ENCODE data around the gene BRSK2.
"Not testable (repeated sequence)": the region's sequence is repeated elsewhere in the genome, so short reads cannot be mapped to it uniquely, and the experiment has no call there.

Gene BRSK2

DNA sequence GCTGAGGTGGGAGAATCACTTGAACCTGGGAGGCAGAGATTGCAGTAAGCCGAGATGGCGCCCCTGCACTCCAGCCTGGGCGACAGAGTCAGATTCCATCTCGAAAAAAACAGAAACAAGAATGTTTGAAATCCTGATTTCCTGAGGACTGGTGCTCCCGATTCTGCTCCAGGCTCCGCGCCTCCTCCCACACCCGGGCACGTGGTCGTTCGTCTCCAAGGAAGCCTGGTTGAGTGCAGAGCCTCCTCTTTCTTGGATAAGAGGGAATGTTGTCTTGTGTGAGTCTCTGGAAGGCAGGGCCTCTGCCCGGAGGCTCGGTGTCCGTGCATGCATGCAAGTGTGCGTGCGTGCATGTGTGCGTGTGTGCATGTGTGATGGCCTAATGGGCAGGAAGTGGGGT is 30.1 kb downstream of the BRSK2 start:
- TF ChIP-seq, protein P1, sequence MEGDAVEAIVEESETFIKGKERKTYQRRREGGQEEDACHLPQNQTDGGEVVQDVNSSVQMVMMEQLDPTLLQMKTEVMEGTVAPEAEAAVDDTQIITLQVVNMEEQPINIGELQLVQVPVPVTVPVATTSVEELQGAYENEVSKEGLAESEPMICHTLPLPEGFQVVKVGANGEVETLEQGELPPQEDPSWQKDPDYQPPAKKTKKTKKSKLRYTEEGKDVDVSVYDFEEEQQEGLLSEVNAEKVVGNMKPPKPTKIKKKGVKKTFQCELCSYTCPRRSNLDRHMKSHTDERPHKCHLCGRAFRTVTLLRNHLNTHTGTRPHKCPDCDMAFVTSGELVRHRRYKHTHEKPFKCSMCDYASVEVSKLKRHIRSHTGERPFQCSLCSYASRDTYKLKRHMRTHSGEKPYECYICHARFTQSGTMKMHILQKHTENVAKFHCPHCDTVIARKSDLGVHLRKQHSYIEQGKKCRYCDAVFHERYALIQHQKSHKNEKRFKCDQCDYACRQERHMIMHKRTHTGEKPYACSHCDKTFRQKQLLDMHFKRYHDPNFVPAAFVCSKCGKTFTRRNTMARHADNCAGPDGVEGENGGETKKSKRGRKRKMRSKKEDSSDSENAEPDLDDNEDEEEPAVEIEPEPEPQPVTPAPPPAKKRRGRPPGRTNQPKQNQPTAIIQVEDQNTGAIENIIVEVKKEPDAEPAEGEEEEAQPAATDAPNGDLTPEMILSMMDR (IDR thresholded peaks at IDR 0.05; ENCODE audit: low read depth, low read length) = no peak
- no peak for DNase-seq (ENCODE audit: low read depth, low spot score)
- in situ Hi-C loops (cut with HindIII; ENCODE audit: low sequenced_read_pairs) = no loop called here
- no peak overlapping the region for H3K4me3 ChIP-seq (ENCODE audit: low read depth, low read length)

- no peak for DNase-seq (ENCODE audit: low read depth, low spot score)
- H3K4me3 ChIP-seq (ENCODE audit: low read depth, low read length) = no peak overlapping the region
- in situ Hi-C loops (cut with HindIII; ENCODE audit: low sequenced_read_pairs) = no loop called here
- TF ChIP-seq, protein P1 (IDR thresholded peaks at IDR 0.05; ENCODE audit: low read depth, low read length) = no peak
These were observed 31.6 kb downstream of the BRSK2 start for GRCh38 chr11:1421291-1421690.

DNA sequence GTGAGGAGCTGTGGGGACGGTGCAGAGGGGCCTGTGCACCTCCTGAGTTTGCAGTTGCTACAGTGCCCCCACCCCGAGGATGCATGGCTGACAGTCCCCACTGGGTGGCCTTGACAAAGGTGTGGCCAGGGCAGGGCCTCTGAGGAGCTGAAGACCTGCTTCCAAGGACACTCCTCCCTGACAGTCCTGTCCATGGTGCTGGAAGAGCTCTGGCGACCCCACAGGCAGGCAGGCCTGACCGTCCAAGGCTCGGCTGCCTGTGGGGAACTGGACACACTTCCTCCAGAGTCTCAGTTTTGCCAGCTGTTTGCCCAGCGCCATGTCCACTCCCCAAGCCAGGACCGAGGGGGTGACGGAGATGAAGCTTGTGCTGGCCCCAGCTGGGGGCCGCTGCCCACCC is 32.7 kb downstream of the BRSK2 start:
- no peak for DNase-seq (ENCODE audit: low read depth, low spot score)
- in situ Hi-C loops (cut with HindIII; ENCODE audit: low sequenced_read_pairs) = no loop called here
- TF ChIP-seq, protein P1 (IDR thresholded peaks at IDR 0.05; ENCODE audit: low read depth, low read length) = no peak
- H3K4me3 ChIP-seq (ENCODE audit: low read depth, low read length) = no peak overlapping the region

GRCh38 chr11:1422981-1423380 is 33.2 kb downstream of the BRSK2 start:
- TF ChIP-seq, protein P1 (IDR thresholded peaks at IDR 0.05; ENCODE audit: low read depth, low read length) = no peak
- in situ Hi-C loops (cut with HindIII; ENCODE audit: low sequenced_read_pairs) = no loop called here
- DNase-seq (ENCODE audit: low read depth, low spot score) = no peak
- no peak overlapping the region for H3K4me3 ChIP-seq (ENCODE audit: low read depth, low read length)

GRCh38 chr11:1423406-1423805 is 33.7 kb downstream of the BRSK2 start:
- in situ Hi-C loops (cut with HindIII; ENCODE audit: low sequenced_read_pairs); DNase-seq (ENCODE audit: low read depth, low spot score); H3K4me3 ChIP-seq (ENCODE audit: low read depth, low read length): not testable (repeated sequence)

- in situ Hi-C loops (cut with HindIII; ENCODE audit: low sequenced_read_pairs) = no loop called here
- TF ChIP-seq, protein P1 (IDR thresholded peaks at IDR 0.05; ENCODE audit: low read depth, low read length) = no peak
- H3K4me3 ChIP-seq (ENCODE audit: low read depth, low read length) = no peak overlapping the region
These were observed 35.3 kb downstream of the BRSK2 start for GRCh38 chr11:1425006-1425405.

DNA sequence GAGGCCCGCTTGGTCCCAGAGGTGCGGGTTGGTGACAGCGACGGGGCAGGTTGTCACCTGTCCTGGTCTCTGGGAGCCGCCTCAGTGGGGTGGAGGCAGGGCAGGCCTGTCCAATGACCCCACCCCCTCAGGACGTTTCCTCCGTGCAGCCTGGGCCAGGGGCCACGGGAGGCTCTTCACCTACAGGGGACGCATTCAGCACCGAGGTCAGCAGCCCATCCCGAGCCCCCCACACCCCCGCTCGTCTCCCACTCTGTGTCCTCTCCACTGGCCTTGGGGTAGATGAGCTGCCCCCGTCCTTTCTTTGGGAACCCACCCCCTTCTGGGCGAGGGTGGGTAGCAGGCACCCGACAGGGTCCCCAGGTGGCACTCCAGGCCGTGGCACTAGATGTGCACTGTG is 35.7 kb downstream of the BRSK2 start:
- TF ChIP-seq, protein P1 (IDR thresholded peaks at IDR 0.05; ENCODE audit: low read depth, low read length) = no peak
- in situ Hi-C loops (cut with HindIII; ENCODE audit: low sequenced_read_pairs) = no loop called here
- DNase-seq (ENCODE audit: low read depth, low spot score) = no peak
- H3K4me3 ChIP-seq (ENCODE audit: low read depth, low read length) = no peak overlapping the region

More at GRCh38 chr11:1425006-1425405, 35.3 kb downstream of the BRSK2 start:
- DNase-seq (ENCODE audit: low read depth, low spot score) = no peak
